GM23338 (cell line): Measurements from ENCODE around the gene DCST2. TPM values are rescaled to one million over a fixed set of nuclear protein-coding genes. Genes with fewer than 3 reads are reported as not detected.

Experiments
- ATAC-seq: fragments of 200-7000 bp; cut with Tn5 transposase; 3 replicates; pipeline ENCODE4 v1.9.1; 2020
- DNase-seq: peaks from one replicate; pipeline ENCODE4 v3.0.0-alpha.2; 2015; ENCODE audit warnings: low spot score
- H2AFZ ChIP-seq: fragments of 200-600 bp; sonication (generic); 2 replicates; pipeline ENCODE4 v1.8.0; 2016; ENCODE audit warnings: antibody characterized with exemption, mild to moderate bottlenecking, moderate library complexity
- H3F3A ChIP-seq: fragments of 200-600 bp; sonication (generic); replicated peaks from 2 replicates; pipeline ENCODE4 v1.8.0; 2017; ENCODE audit warnings: antibody characterized with exemption, mixed run types, low read depth
- H3K27ac ChIP-seq: fragments of 200-600 bp; sonication (generic); 2 replicates; pipeline ENCODE4 v1.6.1; 2016; ENCODE audit warnings: low read depth
- H3K27me3 ChIP-seq: fragments of 200-600 bp; sonication (generic); 2 replicates; pipeline ENCODE4 v1.8.0; 2016; ENCODE audit warnings: mild to moderate bottlenecking, mixed run types, moderate library complexity; ENCODE audit not compliant: insufficient read depth
- H3K36me3 ChIP-seq: fragments of 200-600 bp; sonication (generic); 2 replicates; pipeline ENCODE4 v1.8.0; 2016; ENCODE audit warnings: mild to moderate bottlenecking; ENCODE audit not compliant: insufficient read depth
- H3K4me1 ChIP-seq: fragments of 200-600 bp; sonication (generic); 2 replicates; pipeline ENCODE4 v1.8.0; 2016; ENCODE audit warnings: mild to moderate bottlenecking, moderate library complexity; ENCODE audit not compliant: insufficient read depth
- H3K4me2 ChIP-seq: fragments of 200-600 bp; sonication (generic); 2 replicates; pipeline ENCODE4 v1.7.1; 2017; ENCODE audit warnings: mixed run types
- H3K4me3 ChIP-seq: fragments of 200-600 bp; sonication (generic); 2 replicates; pipeline ENCODE4 v1.6.1; 2016; ENCODE audit warnings: mixed run types
- H3K79me2 ChIP-seq: fragments of 200-600 bp; sonication (generic); replicated peaks from 2 replicates; pipeline ENCODE4 v1.8.0; 2017; ENCODE audit warnings: mild to moderate bottlenecking; ENCODE audit not compliant: insufficient read depth
- H3K9me2 ChIP-seq: fragments of 200-600 bp; sonication (generic); 2 replicates; pipeline ENCODE4 v1.8.0; 2017; ENCODE audit not compliant: insufficient read depth
- H4K20me1 ChIP-seq: fragments of 200-600 bp; sonication (generic); replicated peaks from 2 replicates; pipeline ENCODE4 v1.8.0; 2017; ENCODE audit warnings: mild to moderate bottlenecking; ENCODE audit not compliant: insufficient read depth
- H3K27ac Mint-ChIP-seq: 2 replicates; pipeline ENCODE4 v1.8.0; 2020; ENCODE audit warnings: inconsistent platforms, mild to moderate bottlenecking, moderate library complexity, mixed read lengths
- H3K27me3 Mint-ChIP-seq: 3 replicates; pipeline ENCODE4 v1.8.0; 2022; ENCODE audit warnings: low read depth, mild to moderate bottlenecking, moderate library complexity, mixed read lengths, inconsistent platforms; ENCODE audit not compliant: insufficient read depth, poor library complexity
- H3K36me3 Mint-ChIP-seq: 3 replicates; pipeline ENCODE4 v1.8.0; 2021; ENCODE audit warnings: low read depth, mild to moderate bottlenecking, inconsistent platforms, moderate library complexity, mixed read lengths
- H3K4me1 Mint-ChIP-seq: 3 replicates; pipeline ENCODE4 v1.8.0; 2020; ENCODE audit warnings: mild to moderate bottlenecking, inconsistent platforms, mixed read lengths
- H3K4me3 Mint-ChIP-seq: 3 replicates; pipeline ENCODE4 v1.8.0; 2021; ENCODE audit warnings: moderate library complexity, mild to moderate bottlenecking, inconsistent platforms, mixed read lengths
- H3K9me3 Mint-ChIP-seq: 3 replicates; pipeline ENCODE4 v1.8.0; 2020; ENCODE audit warnings: moderate library complexity, mild to moderate bottlenecking, inconsistent platforms, mixed read lengths
- CREB1 ChIP-seq: fragments of 250-450 bp; sonication (Bioruptor Pico); IDR thresholded peaks from 2 replicates; pipeline ENCODE4 v1.5.0; 2020; ENCODE audit warnings: low read depth, mild to moderate bottlenecking, moderate library complexity
- ETS1 ChIP-seq: IDR thresholded peaks from 2 replicates; pipeline ENCODE4 v1.6.1; 2016; ENCODE audit warnings: antibody characterized with exemption
- EZH2 ChIP-seq: fragments of 200-600 bp; sonication (generic); IDR thresholded peaks from one replicate; pipeline ENCODE4 v1.8.0; 2017; ENCODE audit warnings: antibody characterized with exemption, mild to moderate bottlenecking, low read depth; ENCODE audit not compliant: unreplicated experiment
- NANOG ChIP-seq: IDR thresholded peaks from 2 replicates; pipeline ENCODE4 v1.6.1; 2016; ENCODE audit warnings: antibody characterized with exemption, borderline replicate concordance
- POLR2AphosphoS5 ChIP-seq: IDR thresholded peaks from 2 replicates; pipeline ENCODE4 v1.6.1; 2016; ENCODE audit warnings: antibody characterized with exemption, low read depth
- REST ChIP-seq: IDR thresholded peaks from one replicate; pipeline ENCODE4 v1.6.1; 2018; ENCODE audit warnings: antibody characterized with exemption; ENCODE audit not compliant: unreplicated experiment
- STAT1 ChIP-seq: IDR thresholded peaks from one replicate; pipeline ENCODE4 v1.6.1; 2016; ENCODE audit warnings: antibody characterized with exemption; ENCODE audit not compliant: unreplicated experiment
- ZNF114 ChIP-seq: fragments of 250-450 bp; sonication (Bioruptor Pico); IDR thresholded peaks from 2 replicates; pipeline ENCODE4 v1.5.0; 2020; ENCODE audit warnings: mild to moderate bottlenecking, moderate library complexity
- ZNF331 ChIP-seq: fragments of 250-450 bp; sonication (Bioruptor Pico); IDR thresholded peaks from 2 replicates; pipeline ENCODE4 v1.5.0; 2020; ENCODE audit warnings: low read depth, mild to moderate bottlenecking, moderate library complexity
- ZNF462 ChIP-seq: fragments of 250-450 bp; sonication (Bioruptor Pico); IDR thresholded peaks from 2 replicates; pipeline ENCODE4 v1.5.0; 2020; ENCODE audit warnings: mild to moderate bottlenecking, moderate library complexity
- polyA plus RNA-seq: library from polyadenylated mRNA; unstranded; fragments of >200 nt; fragmentation: Nextera tagmentation; extraction: Ambion mirVana; gene quantifications from 2 replicates; pipeline ENCODE4 v1.2.1, GENCODE V29; 2016
- total RNA-seq: library from RNA; depleted of rRNA; stranded (reverse); fragments of >200 nt; shearing (Covaris generic); gene quantifications from 2 replicates; pipeline ENCODE4 v1.2.3, GENCODE V29; 2014

The DCST2 gene
- total and polyA plus RNA-seq, 2 experiments from 2014 or later, result 0.78 TPM; not detected in 1

- Histone ChIP-seq H4K20me1 (peaks cover 19% of the 10 kb centered on the region; the same call in 1 of the 2 replicates), H3K4me2 (no peak overlapping the region), H3K79me2 (peaks cover 51% of the 10 kb centered on the region), H3K36me3 (peaks cover 9% of the 10 kb centered on the region; the same call in 1 of the 2 replicates), H3K4me3 (no peak overlapping the region), H3K27me3 (no peaks in the 10 kb centered on the region), H3K9me2 (no peaks in the 10 kb centered on the region), H3K27ac (no peak overlapping the region), H2AFZ (no peak overlapping the region), H3F3A (peaks cover 12% of the 10 kb centered on the region; the same call in 1 of the 2 replicates), H3K4me1 (peaks cover 9% of the 10 kb centered on the region)
- Mint-ChIP-seq H3K27ac (peak overlapping the region; percentile 35; the same call in 1 of the 2 replicates), H3K4me1 (peaks cover 17% of the 10 kb centered on the region), H3K9me3 (no peaks in the 10 kb centered on the region; the same call in 2 of the 3 replicates), H3K4me3 (no peak overlapping the region), H3K36me3 (peaks cover 65% of the 10 kb centered on the region), H3K27me3 (peaks cover 13% of the 10 kb centered on the region)
- ATAC-seq, result no peak
- DNase-seq, result no peak
- TF ChIP-seq CREB1 (no peak), POLR2AphosphoS5 (no peak), STAT1 (no peak), REST (no peak), ZNF114 (CRISPR knock-in tag) (no peak)
Observed at GRCh38 chr1:154988058-154988954, 45.3 kb downstream of the DCST2 start.

- Histone ChIP-seq H3K4me1 (peaks cover 9% of the 10 kb centered on the region), H3K4me2 (no peak overlapping the region), H3K4me3 (no peak overlapping the region), H3K27me3 (no peaks in the 10 kb centered on the region), H2AFZ (no peak overlapping the region), H3K9me2 (no peaks in the 10 kb centered on the region), H3F3A (peaks cover 11% of the 10 kb centered on the region; the same call in 1 of the 2 replicates), H3K36me3 (peaks cover 9% of the 10 kb centered on the region; the same call in 1 of the 2 replicates), H4K20me1 (peaks cover 19% of the 10 kb centered on the region; the same call in 1 of the 2 replicates), H3K27ac (no peak overlapping the region; the same call in 1 of the 2 replicates), H3K79me2 (peaks cover 51% of the 10 kb centered on the region)
- Mint-ChIP-seq H3K9me3 (no peaks in the 10 kb centered on the region; the same call in 2 of the 3 replicates), H3K4me3 (no peak overlapping the region), H3K4me1 (peaks cover 9% of the 10 kb centered on the region), H3K27ac (no peak overlapping the region), H3K27me3 (peaks cover 9% of the 10 kb centered on the region), H3K36me3 (peaks cover 61% of the 10 kb centered on the region)
- ATAC-seq, result no peak
- DNase-seq, result no peak
- TF ChIP-seq CREB1 (no peak), ZNF462 (CRISPR knock-in tag) (no peak), ZNF331 (CRISPR knock-in tag) (no peak), ETS1 (no peak), NANOG (no peak), EZH2 (no peak)
Observed at GRCh38 chr1:154987326-154987725, 46.3 kb downstream of the DCST2 start.
